ENCODE measurements around the gene CDC37.
"Not testable (repeated sequence)": the region's sequence is repeated elsewhere in the genome, so short reads cannot be mapped to it uniquely, and the experiment has no call there.

The CDC37 gene

GRCh38 chr19:10393137-10393536 lies 10.2 kb downstream of the CDC37 start:
- no peak for ATAC-seq

GRCh38 chr19:10392120-10392519 lies 11.2 kb downstream of the CDC37 start:
- no peak for ATAC-seq

GRCh38 chr19:10390652-10391286 lies 12.6 kb downstream of the CDC37 start:
- ATAC-seq = peak; percentile 52 to 54

- no peak for ATAC-seq
Measured at GRCh38 chr19:10389863-10390262, 13.5 kb downstream of the CDC37 start.

- ATAC-seq = peak; percentile 48 to 59
Measured at GRCh38 chr19:10388957-10389356, 14.4 kb downstream of the CDC37 start.

GRCh38 chr19:10384580-10384979 lies 18.8 kb downstream of the CDC37 start:
- no peak for ATAC-seq

GRCh38 chr19:10383223-10383499 lies 20.2 kb downstream of the CDC37 start:
- ATAC-seq = not testable (repeated sequence)

GRCh38 chr19:10380313-10381102 lies 22.8 kb downstream of the CDC37 start, which contains the start of gene TYK2:
TYK2 (minus strand) TSS chr19:10380572; CDS start chr19:10378406, 2,166 bp downstream.
- peak; percentile 99 for ATAC-seq

- ATAC-seq = no peak
Measured at GRCh38 chr19:10379880-10380312, 23.4 kb downstream of the CDC37 start.

GRCh38 chr19:10378124-10378523 lies 25.2 kb downstream of the CDC37 start:
- ATAC-seq = no peak

- ATAC-seq = not testable (repeated sequence)
Measured at GRCh38 chr19:10377140-10377640, 26.2 kb downstream of the CDC37 start.

- ATAC-seq = no peak
Measured at GRCh38 chr19:10374931-10375330, 28.4 kb downstream of the CDC37 start.

GRCh38 chr19:10372690-10373089 lies 30.7 kb downstream of the CDC37 start:
- no peak for ATAC-seq

GRCh38 chr19:10368101-10368803 lies 35.1 kb downstream of the CDC37 start:
- ATAC-seq = no peak

GRCh38 chr19:10366950-10367512 lies 36.3 kb downstream of the CDC37 start:
- ATAC-seq = not testable (repeated sequence)

- ATAC-seq = no peak
Measured at GRCh38 chr19:10365518-10365917, 37.8 kb downstream of the CDC37 start.

- ATAC-seq = no peak
Measured at GRCh38 chr19:10364644-10365043, 38.7 kb downstream of the CDC37 start.

- ATAC-seq = no peak
Measured at GRCh38 chr19:10363789-10364281, 39.5 kb downstream of the CDC37 start.

- no peak for ATAC-seq
Measured at GRCh38 chr19:10362259-10362658, 41.1 kb downstream of the CDC37 start.

- ATAC-seq = no peak
Measured at GRCh38 chr19:10361569-10362011, 41.8 kb downstream of the CDC37 start.

- ATAC-seq = no peak
Measured at GRCh38 chr19:10356431-10356830, 46.9 kb downstream of the CDC37 start.

- peak; percentile 38 to 41 for ATAC-seq
Measured at GRCh38 chr19:10353793-10354391, 49.5 kb downstream of the CDC37 start.

Data from activated CD4-positive, CD25-positive, alpha-beta regulatory T cell treated with anti-CD3 and anti-CD28 coated beads, Interleukin-2, amount 50 U/mL, for 24 hours (primary cell).